ENCODE measurements around the gene ZNF789.

Gene ZNF789

DNA sequence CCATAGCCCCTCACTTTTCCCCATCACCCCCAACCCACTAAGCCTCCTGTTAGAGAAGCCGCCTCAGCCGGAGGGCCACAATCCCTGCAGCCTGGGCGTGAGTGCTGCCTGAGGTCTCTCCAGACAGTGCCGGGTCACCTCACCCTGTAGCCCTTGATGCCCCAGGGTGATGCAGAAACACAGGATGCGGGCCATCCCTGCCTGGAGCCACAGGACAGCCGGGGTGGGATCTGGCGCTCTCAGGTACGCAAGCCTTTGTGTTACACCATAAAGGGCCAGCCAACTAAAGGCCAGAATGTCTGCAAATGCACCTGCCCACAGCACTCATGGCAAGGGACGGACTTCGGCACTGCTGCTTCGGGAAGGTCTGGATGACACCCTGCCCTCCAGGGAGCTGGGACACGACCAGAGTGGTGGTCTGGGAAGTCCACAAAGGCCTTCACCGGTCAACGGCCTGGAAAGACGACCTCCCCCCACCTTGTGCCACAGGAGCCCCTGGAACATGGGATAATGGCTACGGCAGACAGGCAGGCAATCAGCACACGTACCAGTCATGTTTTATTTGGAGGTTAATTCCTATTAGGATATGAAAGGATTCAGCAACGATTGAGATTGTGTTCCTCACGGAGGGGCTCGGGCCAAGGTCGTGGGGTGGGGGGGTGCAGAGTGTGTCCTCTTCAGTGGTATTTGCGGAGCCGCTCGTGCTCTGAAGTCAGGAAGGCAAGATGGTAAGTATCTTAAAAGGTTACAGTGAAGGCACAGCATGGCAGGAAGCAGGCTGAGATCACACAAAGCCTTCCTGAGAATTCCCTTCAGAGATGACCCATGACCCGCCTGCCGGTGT lies 14.8 kb upstream of the ZNF789 start:
- H3K4me3 ChIP-seq (ENCODE audit: low read length) = no peak overlapping the region
- TF ChIP-seq, protein P1, sequence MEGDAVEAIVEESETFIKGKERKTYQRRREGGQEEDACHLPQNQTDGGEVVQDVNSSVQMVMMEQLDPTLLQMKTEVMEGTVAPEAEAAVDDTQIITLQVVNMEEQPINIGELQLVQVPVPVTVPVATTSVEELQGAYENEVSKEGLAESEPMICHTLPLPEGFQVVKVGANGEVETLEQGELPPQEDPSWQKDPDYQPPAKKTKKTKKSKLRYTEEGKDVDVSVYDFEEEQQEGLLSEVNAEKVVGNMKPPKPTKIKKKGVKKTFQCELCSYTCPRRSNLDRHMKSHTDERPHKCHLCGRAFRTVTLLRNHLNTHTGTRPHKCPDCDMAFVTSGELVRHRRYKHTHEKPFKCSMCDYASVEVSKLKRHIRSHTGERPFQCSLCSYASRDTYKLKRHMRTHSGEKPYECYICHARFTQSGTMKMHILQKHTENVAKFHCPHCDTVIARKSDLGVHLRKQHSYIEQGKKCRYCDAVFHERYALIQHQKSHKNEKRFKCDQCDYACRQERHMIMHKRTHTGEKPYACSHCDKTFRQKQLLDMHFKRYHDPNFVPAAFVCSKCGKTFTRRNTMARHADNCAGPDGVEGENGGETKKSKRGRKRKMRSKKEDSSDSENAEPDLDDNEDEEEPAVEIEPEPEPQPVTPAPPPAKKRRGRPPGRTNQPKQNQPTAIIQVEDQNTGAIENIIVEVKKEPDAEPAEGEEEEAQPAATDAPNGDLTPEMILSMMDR (IDR thresholded peaks at IDR 0.05; ENCODE audit: insufficient read depth, low read depth, low read length, missing control alignments) = no peak

DNA sequence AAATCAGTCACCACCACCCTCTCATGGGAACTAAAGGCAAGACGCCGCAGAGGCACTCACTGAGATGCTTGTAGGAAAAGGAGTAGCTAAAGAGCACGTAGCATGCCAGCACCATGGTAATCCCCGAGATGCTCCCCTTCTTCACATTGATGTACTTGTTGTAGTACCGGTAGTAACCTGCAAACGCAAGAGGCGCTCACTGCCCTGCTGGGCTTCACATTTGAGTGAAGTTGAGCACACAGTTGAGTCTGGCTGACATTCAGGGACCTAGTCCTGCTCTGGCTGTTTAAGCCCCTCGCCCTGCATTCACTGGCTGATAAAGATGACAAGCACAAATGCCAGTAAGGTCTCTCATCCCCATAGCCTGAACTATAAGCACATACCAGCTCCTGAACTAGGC lies 13.6 kb upstream of the ZNF789 start:
- H3K4me3 ChIP-seq (ENCODE audit: low read length) = no peak overlapping the region
- DNase-seq (ENCODE audit: low read depth) = peak; percentile 36
- TF ChIP-seq, protein P1 (IDR thresholded peaks at IDR 0.05; ENCODE audit: insufficient read depth, low read depth, low read length, missing control alignments) = peak; percentile 36

More for the DNA sequence above, 14.8 kb upstream of the ZNF789 start:
- no peak for DNase-seq (ENCODE audit: low read depth)

DNA sequence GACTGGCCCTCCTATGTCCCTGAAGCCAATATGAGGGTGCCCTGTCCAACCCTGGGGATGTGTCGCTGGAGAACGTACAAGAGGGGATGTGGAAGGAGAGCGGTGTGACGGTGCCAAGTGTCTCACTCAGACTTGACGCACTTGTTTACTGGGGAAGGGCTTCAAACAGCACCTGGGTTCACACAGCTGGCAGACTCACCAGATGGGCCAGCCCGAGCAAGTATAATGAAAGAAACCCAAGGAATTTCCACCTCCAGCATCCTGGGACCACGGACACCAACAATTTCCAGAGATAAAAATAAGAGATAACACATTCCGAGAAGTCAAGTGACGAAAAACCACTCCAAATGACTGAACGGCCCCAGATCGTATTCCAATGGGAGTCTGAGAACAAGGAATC lies 12.0 kb upstream of the ZNF789 start:
- no peak overlapping the region for H3K4me3 ChIP-seq (ENCODE audit: low read length)
- TF ChIP-seq, protein P1 (IDR thresholded peaks at IDR 0.05; ENCODE audit: insufficient read depth, low read depth, low read length, missing control alignments) = no peak
- DNase-seq (ENCODE audit: low read depth) = peak; percentile 67

DNA sequence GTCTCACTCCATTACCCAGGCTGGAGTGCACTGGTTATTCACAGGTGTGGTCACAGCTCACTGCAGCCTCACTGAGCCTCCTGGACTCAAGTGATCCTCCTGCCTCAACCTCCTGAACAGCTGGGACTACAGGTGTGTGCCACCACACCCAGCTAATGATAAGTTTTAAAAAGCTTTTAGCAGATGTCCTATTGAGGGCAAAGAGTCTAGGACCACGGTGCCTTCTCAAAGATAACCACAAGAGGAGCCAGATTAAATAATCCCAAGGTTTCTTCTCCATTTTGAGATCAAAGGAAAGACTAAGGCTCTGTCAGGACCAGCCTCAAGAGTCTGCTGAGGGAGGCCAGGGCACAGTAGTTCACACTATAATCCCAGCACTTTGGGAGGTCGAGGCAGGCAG lies 11.5 kb upstream of the ZNF789 start:
- no peak overlapping the region for H3K4me3 ChIP-seq (ENCODE audit: low read length)
- TF ChIP-seq, protein P1 (IDR thresholded peaks at IDR 0.05; ENCODE audit: insufficient read depth, low read depth, low read length, missing control alignments) = peak; percentile 7
- DNase-seq (ENCODE audit: low read depth) = no peak

DNA sequence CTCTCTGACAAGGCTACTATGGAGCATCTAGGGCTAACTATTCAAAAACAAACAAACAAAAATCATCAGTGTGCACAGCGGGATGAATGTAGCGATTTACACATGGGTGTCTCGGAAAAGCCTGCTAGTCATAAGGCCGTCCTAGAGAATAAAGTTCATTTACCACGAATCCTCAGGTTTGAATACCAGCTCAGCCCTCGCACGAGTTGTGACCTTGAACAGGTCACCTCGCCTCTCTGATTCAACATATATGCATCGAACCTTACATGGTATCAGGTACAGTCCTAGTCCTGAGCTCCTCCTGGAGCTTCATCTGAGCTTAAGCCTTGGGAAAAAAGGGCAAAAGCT lies 7.3 kb upstream of the ZNF789 start:
- no peak for DNase-seq (ENCODE audit: low read depth)
- peak overlapping the region; percentile 87 for H3K4me3 ChIP-seq (ENCODE audit: low read length)
- TF ChIP-seq, protein P1 (IDR thresholded peaks at IDR 0.05; ENCODE audit: insufficient read depth, low read depth, low read length, missing control alignments) = no peak

DNA sequence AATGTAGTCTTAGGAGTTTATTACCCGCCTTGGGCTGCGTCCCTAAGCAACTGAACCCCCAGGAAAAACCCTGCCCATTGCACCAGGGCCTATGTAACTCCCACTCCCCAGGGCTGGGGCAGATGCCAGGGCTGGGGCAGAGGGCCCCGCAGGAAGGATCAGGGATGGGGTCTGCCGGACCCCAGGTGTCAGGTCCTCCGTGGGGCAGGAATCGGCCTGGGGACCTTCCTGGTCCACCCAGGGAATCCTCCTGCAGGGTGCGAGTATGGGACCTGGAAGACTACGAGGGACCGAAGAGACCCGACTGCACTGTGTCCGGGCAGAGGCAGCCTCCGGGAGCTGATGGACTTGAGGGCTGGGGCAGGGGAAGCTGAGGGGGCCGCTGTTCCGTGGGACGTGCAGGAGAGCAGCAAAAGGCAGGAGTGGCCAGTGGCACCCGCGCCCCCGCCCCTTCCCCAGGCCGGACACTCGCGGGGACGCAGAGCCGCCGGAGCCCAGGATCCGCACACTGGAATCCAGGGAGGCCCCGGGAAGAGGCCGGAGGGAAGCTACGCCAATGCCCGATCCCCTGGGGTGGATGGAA lies 4.3 kb upstream of the ZNF789 start:
- DNase-seq (ENCODE audit: low read depth) = no peak
- H3K4me3 ChIP-seq (ENCODE audit: low read length) = no peak overlapping the region
- TF ChIP-seq, protein P1 (IDR thresholded peaks at IDR 0.05; ENCODE audit: insufficient read depth, low read depth, low read length, missing control alignments) = no peak
